ENCODE results near the gene FAM174B. TPM values are rescaled to one million over a fixed set of nuclear protein-coding genes. Genes with fewer than 3 reads are reported as not detected.
A peak's percentile ranks its signal among the peaks of the same experiment; 100 is the strongest.

FAM174B gene
- total and polyA plus RNA-seq, 9 donors = 2.5 to 31.5 (median 15.4) TPM

DNA sequence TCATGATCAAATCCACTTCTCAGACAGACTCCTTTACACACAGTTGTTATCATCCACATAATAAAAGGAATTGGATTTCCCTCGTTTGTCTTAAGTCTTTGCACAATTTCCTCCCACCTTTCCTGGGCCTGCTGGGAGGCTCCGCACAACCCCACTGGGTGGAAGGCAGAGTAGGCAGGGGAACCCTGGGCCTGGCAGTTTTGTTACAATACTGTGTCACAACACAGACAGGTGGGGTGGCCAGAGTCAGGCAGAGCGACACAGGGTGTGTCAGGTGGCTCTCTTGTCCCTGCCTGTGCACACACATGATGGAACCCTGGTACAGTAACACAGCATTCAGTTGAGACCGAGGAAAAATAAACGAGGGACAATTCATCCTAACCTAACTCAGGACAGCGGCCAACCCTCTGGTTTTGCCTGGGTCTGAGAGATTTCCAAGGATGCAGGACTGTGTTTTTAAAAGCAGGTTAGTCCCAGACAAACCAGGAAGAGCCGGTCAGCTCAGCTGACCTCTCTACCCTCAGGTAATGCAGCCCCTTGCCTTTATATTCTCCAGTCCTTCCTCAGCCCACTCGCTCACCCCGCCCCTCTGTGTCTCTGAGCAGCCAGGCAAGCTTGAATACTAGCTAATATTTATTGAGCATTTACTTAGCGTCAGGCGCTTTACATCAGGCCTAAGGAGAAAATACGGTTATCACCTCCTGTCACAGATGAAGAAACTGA lies 8.8 kb upstream of the FAM174B start:
- TF ChIP-seq, protein P1, sequence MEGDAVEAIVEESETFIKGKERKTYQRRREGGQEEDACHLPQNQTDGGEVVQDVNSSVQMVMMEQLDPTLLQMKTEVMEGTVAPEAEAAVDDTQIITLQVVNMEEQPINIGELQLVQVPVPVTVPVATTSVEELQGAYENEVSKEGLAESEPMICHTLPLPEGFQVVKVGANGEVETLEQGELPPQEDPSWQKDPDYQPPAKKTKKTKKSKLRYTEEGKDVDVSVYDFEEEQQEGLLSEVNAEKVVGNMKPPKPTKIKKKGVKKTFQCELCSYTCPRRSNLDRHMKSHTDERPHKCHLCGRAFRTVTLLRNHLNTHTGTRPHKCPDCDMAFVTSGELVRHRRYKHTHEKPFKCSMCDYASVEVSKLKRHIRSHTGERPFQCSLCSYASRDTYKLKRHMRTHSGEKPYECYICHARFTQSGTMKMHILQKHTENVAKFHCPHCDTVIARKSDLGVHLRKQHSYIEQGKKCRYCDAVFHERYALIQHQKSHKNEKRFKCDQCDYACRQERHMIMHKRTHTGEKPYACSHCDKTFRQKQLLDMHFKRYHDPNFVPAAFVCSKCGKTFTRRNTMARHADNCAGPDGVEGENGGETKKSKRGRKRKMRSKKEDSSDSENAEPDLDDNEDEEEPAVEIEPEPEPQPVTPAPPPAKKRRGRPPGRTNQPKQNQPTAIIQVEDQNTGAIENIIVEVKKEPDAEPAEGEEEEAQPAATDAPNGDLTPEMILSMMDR (IDR thresholded peaks at IDR 0.05) = no peak
- TF ChIP-seq EP300 (IDR thresholded peaks at IDR 0.05) = no peak
- no peak for TF ChIP-seq POLR2A (IDR thresholded peaks at IDR 0.05)
- no peak for DNase-seq
- Histone ChIP-seq H3K27ac (peak overlapping the region; percentile 56 to 67), H3K4me1 (ENCODE audit: insufficient read depth) (peaks cover 22% of the 10 kb centered on the region), H3K4me3 (no peak overlapping the region), H3K27me3 (no peaks in the 10 kb centered on the region), H3K9me3 (no peaks in the 10 kb centered on the region), H3K36me3 (no peaks in the 10 kb centered on the region)
- intact Hi-C loops (cut with DNase I) = no loop called here
- WGBS, 3 donors = 72 to 79% (median 77%) methylated on average over 12 of the region's 12 CpGs

DNA sequence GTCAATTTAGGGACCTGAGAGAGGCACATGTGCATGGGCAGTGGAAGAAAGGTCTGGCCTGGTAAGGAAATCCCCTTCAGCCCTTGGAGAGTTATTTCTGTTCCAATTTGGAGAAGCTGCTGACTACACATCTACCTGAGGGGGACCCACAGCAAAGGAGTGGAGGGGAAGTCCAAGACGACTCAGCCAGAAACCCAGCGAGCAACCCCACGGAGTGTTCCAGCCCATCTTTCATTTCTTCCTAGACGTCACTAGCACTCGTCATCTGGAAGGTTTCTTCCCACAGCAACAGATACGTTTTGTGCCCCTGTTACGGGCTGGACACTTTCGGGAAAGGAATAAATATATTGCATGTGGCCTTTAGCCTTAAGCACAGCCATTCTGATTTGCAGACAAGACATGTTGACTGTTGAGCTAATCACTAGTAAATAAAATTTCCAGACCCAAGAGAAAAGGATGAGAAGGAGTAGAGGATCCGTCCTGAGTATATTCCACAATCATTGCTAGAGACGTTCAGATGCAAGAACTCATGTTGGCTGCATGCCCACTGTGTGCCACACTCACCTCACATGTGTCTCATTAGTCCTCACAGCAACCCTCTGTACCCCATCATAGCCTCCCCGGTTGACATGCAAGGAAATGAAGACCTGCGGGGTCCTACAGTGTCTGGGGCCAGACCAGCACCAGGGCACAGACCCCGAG lies 7.8 kb upstream of the FAM174B start:
- no peak overlapping the region for H3K27ac ChIP-seq
- H3K36me3 ChIP-seq = no peaks in the 10 kb centered on the region
- TF ChIP-seq EP300 (IDR thresholded peaks at IDR 0.05) (no peak), POLR2A (IDR thresholded peaks at IDR 0.05) (no peak)
- TF ChIP-seq, protein P1 (IDR thresholded peaks at IDR 0.05) = no peak
- H3K27me3 ChIP-seq = no peaks in the 10 kb centered on the region
- DNase-seq = no peak
- H3K4me3 ChIP-seq = no peak overlapping the region
- H3K4me1 ChIP-seq (ENCODE audit: insufficient read depth) = peaks cover 22% of the 10 kb centered on the region
- no peaks in the 10 kb centered on the region for H3K9me3 ChIP-seq
- intact Hi-C loops (cut with DNase I) = no loop called here
- WGBS, 3 donors = 87 to 97% (median 90%) methylated on average over 13 of the region's 13 CpGs

DNA sequence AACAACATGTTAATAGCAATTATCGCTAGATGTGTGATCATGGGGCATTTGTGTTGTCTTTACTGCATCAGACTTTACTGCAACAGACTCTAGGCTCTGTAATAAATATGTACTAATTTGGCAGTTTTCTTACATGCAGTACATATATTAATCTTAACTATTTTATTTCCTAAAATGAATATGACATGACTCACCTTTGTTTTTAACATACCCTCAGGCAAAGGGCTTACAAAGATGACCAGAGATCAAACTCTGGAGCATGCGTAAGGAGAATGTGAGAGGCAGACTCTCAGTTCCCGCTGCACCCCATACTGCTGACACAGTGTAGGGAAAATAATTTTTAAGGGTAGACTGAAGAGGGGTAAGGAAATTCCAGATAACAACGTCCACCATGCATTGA lies 7.2 kb upstream of the FAM174B start:
- WGBS, 3 donors = 93 to 94% (median 93%) methylated on average over 4 of the region's 4 CpGs
- H3K27ac ChIP-seq = no peak overlapping the region
- intact Hi-C loops (cut with DNase I) = no loop called here

DNA sequence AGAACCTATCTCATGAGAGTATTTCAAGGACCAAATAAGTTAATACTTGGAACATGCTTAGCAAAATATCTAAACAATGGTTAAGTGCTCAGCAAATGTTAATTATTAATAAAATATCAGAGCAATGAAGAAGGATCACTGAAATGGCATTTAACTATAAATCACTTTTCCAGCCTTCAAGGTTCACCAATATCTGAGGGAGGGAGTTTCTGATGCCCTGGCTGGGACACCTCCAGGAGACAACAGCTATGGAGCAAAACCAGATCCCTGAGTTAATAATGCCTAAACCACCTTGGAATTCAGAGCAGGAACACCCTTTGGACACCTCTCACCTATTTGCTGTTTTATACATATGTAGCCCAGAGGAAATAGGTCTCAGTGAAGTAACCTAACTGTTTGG lies 6.4 kb upstream of the FAM174B start:
- Histone ChIP-seq H3K4me3 (no peak overlapping the region), H3K36me3 (no peaks in the 10 kb centered on the region), H3K27me3 (no peaks in the 10 kb centered on the region), H3K4me1 (ENCODE audit: insufficient read depth) (peaks cover 16% of the 10 kb centered on the region), H3K27ac (no peak overlapping the region), H3K9me3 (no peaks in the 10 kb centered on the region)
- TF ChIP-seq EP300 (IDR thresholded peaks at IDR 0.05) = no peak
- TF ChIP-seq, protein P1 (IDR thresholded peaks at IDR 0.05) = no peak
- no peak for TF ChIP-seq POLR2A (IDR thresholded peaks at IDR 0.05)
- DNase-seq = no peak
- intact Hi-C loops (cut with DNase I) = no loop called here

More for the DNA sequence above, 7.2 kb upstream of the FAM174B start:
- TF ChIP-seq POLR2A (IDR thresholded peaks at IDR 0.05) (no peak), EP300 (IDR thresholded peaks at IDR 0.05) (no peak)
- TF ChIP-seq, protein P1 (IDR thresholded peaks at IDR 0.05) = no peak
- DNase-seq = no peak
- no peaks in the 10 kb centered on the region for H3K27me3 ChIP-seq
- H3K36me3 ChIP-seq = no peaks in the 10 kb centered on the region
- no peak overlapping the region for H3K4me3 ChIP-seq
- no peaks in the 10 kb centered on the region for H3K9me3 ChIP-seq
- H3K4me1 ChIP-seq (ENCODE audit: insufficient read depth) = peaks cover 19% of the 10 kb centered on the region

All from ovary (tissue), 9 donors.